Stimulated activated CD8-positive, alpha-beta memory T cell treated with anti-CD3 and anti-CD28 coated beads, Interleukin-15, amount 100 ng/mL, for 24 hours (primary cell): Measurements from ENCODE around the gene ZSCAN5A.
A peak's percentile ranks its signal among the peaks of the same experiment; 100 is the strongest.
"Not testable (repeated sequence)": the region's sequence is repeated elsewhere in the genome, so short reads cannot be mapped to it uniquely, and the experiment has no call there.

ENCODE experiments used
- DNase-seq: peaks from one replicate; pipeline ENCODE4 v3.0.0-alpha.2; 2020; ENCODE audit warnings: low read depth

ZSCAN5A gene

DNA sequence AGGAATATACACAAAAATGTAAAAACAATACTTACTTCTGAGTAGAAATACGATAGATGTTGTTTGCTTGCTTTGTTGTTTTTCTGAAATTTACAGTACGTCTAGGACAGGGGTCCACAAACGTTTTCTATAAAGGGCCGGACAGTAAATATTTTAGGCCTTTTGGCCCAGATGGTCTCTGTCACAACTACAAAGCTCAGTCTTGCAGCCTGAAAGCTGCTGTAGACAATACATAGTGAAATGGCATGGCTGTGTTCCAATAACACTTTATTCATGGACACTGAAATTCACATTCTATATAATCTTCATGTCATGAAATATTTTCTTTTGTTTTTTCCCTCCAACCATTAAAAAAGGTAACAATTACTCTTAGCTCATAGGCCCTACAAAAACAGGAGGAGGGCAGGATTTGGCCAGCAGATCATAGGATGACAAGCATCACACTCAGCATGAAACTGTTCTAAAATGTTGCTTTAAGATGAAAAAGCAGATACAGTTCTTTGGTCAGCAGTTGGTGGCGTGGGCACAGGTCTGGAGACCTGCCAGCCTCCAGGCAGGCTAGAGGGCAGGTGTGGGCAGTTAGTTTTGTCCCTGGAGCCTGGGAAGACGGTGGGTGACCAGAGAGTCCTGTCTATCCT is 42.4 kb downstream of the ZSCAN5A start, which contains the start of gene EDDM13:
Gene EDDM13 (plus strand): TSS at position 588 of the 638 bp plus-strand sequence. CDS start 87 bp downstream, outside the sequence.
- no peak for DNase-seq

DNA sequence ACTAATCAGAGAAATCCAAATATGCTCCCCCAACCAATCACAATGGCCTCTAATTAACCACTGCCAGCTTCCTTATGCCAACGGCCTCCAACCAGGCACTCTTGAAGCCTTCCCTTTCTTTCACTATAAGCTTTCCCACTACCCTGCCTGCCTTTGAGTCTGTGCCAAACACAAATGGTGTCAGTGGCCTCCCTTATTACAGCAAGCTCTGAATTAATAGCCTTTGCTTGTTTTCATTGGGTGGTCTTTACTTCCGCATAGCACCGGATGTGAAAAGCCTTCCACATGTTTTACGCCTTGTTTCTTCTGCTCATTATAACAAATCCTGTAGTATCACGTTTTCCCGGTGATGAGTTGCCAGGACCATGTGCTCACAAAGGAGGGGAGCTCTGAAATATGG is 43.5 kb downstream of the ZSCAN5A start:
- DNase-seq: no peak

DNA sequence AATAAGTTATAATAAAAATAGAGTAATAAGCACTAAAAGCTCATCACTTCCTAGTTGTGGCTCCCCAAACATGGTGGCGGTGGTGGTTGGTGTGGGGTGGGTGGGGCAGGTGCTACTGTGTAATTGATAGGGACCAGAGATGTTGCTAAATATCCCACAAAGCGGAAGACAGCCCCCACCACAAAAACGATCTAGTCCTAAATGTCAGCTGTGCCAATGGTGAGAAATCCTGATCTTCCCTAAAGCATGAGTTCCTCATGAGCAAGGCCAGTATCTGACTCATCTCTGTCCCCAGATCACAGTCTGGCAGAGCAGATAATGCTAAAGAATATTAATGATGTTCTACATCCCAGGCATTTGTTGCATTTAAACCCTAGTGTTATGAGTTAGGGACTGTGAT is 44.0 kb downstream of the ZSCAN5A start:
- no peak for DNase-seq

DNA sequence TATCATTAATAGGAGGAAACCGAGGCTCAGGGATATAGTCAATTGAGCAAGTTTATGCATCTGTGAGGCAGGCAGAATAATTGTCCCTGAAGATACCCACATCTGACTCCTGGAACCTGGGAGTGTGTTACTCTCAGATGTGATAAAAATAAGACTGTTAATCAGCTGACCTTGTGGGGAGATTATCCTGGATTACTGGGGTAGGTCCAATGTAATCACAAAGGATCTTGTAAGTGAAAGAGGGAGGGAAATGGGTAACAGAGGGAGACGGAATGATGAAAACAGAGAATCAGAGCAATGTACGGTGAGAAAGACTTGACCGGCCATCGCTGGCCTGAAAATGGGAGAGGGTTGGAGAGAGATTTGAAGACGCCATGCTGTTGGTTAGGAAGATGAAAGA is 45.3 kb downstream of the ZSCAN5A start:
- no peak for DNase-seq

DNA sequence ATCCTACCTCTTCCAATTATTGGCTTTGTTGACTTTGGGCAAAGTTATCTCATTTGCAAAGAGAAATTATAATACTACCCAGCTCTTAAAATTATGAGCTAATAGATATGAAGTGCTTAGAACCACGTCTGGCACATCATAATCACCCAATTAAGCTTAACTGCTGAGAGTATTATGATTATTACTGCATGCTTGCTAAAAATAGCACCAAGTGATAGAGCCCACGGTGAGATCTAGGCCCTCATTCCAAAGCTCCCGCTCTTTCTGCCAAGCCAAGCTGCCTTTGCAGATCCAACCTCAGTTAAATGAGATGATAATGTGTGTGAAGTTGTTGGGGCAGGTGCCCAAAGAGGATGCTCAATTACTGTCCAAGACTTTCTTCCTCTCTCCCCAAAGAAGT is 48.6 kb downstream of the ZSCAN5A start:
- DNase-seq: no peak

DNA sequence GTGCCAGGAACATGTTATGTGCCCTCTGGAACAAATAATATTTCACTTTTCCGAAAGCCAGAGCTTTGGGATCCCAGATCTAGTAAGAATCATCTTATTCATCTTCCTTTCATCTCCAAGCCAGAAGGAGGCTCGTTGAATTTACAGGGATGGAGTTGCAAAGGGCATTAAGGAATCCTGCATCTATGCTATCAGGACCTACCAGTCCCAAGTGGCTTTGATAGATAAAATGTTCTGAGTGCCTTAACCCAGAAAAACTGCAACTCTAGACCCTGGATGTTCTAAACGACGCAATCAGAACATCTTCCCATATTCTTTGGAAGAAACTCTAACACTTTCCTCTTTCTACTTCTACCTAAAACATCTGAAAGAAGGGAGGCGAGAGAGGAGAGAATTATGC is 51.3 kb downstream of the ZSCAN5A start:
- no peak for DNase-seq

DNA sequence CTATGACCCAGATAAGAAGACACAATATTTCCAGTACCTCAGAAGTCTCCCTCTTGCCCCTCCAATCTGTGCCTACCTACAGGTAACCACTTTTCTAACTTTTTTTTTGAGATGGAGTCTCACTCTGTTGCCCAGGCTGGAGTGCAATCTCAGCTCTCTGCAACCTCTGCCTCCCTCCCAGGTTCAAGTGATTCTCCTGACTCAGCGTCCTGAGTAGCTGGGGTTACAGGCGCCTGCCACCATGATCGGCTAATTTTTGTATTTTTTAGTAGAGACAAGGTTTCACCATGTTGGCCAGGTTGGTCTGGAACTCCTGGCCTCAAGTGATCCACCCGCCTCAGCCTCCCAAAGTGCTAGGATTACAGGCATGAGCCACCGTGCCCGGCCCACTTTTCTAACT is 52.7 kb downstream of the ZSCAN5A start:
- DNase-seq: not testable (repeated sequence)

DNA sequence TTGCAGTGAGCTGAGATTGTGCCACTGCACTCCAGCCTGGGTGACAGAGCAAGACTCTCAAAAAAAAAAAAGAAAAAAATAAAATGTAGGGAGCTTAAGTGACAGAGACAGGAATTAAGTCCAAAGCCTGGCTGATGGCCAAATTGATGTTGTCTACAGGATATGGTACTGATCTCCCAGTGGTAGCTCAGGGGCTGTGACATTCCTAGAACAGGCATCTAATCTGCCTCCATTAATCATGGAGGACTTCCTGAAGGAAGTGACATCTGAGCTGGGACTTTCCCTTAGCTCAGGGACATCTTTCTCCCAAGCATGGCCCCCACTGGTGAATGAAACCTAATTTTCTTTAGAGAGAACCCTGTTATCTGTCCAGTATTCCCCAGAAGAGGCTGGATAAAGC is 53.5 kb downstream of the ZSCAN5A start:
- DNase-seq: no peak

DNA sequence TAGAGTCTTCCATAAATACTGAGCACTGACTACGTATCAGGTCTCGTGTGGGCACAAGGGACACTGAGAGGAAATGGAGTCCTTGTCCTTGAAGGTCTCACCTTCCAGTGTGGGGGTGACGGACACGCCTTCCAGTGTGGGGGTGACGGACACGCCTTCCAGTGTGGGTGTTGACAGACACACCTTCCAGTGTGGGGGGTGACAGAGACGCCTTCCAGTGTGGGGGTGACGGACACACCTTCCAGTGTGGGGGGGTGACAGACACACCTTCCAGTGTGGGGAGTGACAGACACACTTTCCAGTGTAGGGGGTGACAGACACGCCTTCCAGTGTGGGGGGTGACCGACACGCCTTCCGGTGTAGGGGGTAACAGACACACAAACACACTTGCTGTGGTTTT is 56.4 kb downstream of the ZSCAN5A start:
- DNase-seq: no peak

DNA sequence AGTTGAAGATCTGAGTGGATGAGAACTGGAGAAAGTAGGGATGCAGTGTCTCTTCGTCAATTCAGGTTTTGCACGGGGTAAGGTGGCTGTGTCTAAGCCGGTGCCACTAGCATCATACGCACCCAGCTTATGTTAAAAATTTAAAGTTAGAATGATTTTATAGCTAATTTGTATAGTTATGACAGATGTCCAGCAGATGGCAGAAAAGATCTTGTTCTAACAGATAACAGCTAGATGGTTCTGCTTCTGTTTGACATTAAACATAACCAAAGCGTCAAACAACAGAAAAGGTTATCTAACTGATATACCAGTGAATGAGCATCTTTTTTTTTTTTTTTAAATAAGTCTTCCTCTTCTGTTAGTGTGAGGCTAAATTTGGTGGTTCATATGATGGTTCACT is 60.9 kb downstream of the ZSCAN5A start:
- DNase-seq: no peak

DNA sequence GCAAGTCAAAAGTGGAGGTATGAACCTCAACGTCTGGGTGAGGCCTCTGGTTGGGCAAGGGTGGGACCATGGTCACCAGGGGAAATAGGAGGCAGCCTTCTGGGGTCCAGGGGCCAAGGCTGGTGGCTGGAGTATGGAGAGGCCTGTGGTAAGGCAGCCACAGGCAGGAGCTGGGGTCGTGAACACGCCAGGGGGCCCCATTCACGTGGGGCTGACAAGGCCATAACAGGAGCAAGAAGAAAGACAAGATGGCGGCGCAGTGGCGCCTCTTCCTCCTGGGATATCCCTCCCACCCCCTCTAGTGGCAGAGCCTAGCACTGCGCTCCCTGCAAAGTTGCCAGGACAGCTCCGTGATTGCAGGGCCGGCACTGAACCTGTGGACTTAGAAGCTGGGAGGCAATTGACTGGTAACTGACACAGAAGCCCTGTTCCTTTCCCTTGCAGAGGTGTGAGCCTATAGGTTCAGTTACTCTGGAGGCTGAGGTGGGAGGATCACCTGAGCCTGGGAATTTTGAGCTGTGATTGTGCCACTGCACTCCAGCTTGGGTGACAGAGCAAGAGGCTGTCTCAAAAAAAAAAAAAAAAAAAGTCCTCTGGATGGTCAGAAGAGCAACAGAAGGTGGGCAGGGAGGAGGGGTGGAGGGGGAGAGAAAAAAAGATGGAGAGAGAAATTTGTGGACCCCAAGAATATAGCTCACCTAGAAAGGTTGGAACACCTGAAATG is 61.8 kb downstream of the ZSCAN5A start:
- DNase-seq: peak; percentile 58

DNA sequence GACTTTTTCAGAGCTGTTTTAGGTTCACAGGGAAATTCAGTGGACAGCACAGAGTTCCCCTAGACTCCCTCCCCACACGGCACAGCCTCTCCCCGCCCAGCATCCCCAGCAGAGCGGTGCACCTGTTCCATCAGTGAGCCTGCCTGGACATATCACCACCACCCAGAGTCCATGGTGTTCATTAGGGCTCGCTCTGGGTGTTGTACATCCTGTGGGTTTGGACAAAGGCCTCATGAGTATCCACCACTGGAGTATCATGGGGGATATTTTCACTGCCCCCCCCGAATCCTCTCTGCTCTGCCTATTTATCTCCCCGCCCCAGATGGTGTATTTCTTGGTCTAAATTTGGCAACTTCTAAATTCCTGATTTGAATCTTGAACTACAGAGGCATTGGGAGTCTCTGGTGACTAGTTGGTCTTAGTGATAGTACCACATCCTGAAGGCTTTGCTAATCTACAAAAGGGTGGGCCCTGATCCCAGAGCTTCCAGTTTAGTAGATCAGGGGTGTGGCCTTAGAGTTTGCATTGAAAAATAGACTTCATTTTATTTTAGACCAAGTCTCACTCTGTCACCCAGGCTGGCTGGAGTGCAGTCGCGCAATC is 65.8 kb downstream of the ZSCAN5A start:
- not testable (repeated sequence) for DNase-seq

DNA sequence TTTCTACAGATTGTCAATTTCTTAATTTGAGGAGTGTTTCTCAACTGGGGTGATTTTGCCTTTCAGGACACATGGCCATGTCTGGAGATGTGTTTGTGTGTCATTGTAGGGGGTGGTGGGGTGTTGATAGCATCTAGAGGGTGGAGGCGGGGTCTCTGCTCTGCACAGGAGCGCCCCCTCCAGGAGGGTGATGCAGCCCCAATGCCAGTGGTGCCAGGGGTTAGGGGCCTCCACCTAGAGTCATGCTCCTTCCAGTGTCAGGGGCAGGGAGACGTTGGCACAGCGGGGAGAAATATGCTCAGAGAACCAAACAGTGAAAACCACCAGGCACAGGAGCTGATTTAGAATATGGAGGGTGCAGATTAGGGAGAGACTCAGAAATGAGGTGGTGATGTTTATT is 68.9 kb downstream of the ZSCAN5A start:
- not testable (repeated sequence) for DNase-seq

DNA sequence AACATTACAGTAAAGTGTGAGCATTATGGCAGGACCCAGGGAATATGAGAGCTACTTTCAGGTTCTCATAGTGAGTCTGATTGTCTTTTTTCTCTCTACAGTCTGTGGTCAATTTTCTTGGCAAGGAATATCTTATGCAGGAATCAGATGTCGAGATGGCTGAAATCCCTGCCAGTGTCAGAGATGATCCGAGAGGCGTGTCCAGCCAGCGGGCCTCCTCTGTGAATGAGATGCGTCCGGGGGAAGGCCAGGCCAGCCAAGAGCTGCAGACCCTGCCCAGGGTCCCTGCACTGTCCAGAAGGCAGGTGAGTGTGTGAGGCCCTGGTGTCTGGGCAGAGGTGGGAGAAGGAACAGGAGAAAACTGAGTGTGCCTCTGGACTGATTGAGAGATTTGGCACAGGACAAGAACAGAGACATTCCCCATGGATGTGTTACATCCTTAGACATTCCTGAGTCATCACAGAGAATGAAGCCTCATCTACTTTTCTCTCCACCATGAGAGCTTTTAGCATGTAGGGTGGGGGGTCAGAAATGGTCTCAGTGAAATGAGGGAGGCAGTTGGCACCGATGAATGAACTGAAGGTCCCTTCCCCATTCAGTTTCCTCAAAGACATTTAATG is 69.4 kb downstream of the ZSCAN5A start:
- DNase-seq: no peak

DNA sequence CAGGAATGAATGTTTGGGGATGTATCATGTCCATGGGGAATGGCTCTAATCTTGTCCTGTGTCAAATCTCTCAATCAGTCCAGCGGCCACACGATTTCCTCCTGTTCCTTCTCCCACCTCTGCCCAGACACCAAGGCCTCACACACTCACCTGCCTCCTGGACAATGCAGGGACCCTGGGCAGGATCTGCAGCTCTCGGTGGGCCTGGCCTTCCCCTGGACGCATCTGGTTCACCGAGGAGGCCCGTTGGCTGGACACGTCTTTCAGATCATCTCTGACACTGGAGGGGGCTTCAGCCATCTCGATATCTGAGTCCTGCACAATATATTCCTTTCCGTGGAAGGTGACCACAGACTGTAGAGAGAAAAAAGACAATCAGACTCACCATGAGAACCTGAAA is 91.2 kb downstream of the ZSCAN5A start:
- DNase-seq: no peak

DNA sequence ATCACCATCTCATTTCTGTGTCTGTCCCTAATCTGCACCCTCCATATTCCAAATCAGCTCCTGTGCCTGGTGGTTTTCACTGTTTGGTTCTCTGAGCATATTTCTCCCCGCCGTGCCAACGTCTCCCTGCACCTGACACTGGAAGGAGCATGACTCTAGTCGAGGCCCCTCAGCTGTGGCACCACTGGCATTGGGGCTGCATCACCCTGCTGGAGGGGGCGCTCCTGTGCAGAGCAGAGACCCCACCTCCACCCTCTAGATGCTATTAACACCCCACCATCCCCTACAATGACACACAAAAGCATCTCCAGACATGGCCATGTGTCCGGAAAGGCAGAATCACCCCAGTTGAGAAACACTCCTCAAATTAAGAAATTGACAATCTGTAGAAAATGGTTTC is 91.7 kb downstream of the ZSCAN5A start:
- no peak for DNase-seq

DNA sequence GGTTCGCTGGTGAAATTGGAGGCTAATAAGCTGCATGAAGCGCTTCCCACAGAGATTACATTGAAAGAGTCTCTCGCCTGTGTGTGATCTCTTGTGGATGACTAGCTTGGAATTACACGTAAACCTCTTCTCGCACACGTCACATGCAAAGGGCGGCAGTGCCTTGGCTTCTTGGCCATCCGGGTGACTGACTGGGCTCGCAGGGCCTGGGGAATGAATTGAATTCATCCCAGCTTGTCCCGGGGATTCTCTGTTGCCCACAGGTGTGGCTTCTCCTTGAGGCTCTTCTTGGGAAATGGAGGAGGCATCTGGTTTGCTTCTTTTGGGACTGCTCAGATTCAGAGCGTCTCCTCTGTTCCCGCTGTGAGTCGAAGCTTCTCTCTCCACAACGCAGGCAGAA is 92.8 kb downstream of the ZSCAN5A start:
- no peak for DNase-seq

DNA sequence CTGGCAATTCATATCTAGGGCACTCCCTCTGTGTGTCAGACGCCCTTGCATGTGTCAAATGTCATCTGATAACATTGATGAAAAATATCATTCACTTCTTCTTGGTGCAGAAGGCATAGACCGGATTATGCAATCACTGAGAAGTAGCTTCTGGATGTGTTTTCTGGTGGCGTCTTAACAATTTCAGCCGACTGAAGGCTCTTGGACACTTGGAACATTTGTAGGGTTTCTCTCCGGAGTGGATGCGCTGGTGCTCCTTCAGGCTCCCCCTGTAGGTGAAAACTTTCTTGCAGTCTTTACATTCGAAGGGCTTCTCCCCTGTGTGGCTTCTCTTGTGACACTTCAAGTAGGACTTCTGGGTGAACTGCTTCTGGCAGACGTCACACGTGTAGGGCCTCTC is 93.2 kb downstream of the ZSCAN5A start:
- DNase-seq: not testable (repeated sequence)

DNA sequence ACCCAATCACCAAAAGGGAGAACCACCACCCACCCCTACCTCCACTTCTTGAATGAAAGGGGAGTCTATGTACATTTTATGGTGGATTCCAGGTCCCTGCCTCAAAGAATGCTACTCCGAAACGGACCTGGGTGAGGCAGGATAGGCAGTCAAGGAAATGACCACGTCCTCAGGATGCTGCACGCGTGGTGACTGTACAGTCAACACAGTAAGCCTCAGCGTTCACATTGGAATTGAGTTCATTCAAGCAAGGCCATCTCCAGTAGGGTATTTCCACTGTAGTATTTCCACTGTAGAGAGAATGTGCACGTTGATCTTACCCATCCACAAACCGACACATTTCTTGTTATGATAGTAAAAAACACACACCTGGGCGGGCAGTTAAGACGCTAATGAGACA is 95.7 kb downstream of the ZSCAN5A start:
- no peak for DNase-seq

DNA sequence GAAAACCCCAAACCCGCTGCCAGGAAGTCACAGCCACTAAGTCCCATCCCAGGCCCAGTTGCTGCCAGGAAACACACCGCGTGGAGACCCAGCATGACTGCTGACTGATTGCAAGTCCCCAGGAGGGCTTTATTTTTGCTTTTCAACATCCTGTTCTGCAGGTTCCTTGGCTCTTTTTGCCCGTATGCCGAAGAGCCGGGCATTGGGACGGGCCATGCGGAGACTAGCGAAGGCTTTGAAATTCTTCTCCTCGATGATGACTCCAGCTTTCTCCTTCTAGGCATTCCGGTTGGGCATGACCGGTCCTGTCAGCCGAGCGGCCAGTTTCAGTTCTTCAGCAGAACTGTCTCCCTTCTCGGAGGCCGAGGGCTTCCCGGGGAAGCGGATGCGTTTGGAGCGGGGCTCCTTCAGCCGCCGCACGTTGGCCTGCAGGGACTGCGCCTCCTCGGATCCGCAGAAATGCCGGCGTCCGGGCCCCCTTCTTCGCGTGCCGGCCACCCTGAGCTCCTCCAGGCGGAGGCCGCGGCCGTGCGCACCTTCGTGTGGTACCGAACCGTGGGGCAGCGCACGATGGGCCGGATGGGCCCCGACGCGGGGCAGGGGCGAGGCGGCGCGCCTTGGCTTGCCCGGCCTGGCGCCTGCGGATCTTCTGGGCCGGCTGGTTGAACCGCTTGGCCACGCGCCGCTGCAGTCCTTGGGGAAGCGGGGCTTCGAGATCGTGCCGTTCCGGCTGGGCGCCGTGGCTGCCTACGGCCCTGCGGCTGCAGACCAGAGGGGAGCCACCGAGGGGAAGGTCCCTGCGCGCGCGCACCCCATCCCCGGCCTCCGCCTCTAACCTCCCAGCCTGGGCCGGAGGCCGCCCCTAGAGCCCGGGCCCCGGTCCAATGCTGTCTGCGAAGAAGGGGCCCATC is 97.3 kb downstream of the ZSCAN5A start:
- DNase-seq: no peak

DNA sequence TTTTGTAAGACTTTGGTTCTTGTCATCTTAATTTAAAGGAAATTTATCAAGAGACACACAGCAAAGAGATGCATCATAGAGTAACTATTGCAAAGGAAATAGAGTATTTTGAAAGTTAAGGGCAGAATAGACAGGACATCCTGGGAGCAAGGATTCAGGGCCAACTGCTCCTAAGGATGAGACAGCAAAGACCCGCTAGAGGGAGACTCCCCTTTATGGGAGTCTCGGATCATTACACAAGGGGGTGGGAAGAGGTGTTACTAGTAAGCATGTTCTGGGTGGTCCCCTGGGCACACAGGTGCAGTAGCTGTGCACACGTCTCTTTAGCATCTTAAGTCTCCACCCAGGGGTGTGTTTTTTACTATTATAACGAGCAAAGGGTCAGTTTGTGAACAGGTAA is 102.9 kb downstream of the ZSCAN5A start:
- DNase-seq: no peak

DNA sequence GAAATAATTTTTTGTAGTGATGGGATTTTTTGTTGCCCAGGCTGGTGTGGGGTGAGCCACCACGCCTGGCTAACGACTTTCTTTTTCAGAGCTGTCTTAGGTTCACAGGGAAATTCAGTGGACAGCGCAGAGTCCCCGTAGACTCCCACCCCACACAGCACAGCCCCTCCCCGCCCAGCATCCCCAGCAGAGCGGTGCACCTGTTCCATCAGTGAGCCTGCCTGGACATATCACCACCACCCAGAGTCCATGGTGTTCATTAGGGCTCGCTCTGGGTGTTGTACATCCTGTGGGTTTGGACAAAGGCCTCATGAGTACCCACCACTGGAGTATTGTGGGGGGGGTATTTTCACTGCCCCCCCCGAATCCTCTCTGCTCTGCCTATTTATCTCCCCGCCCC is 104.6 kb downstream of the ZSCAN5A start:
- not testable (repeated sequence) for DNase-seq
